Endodermal cell (in vitro differentiated cells): ENCODE measurements around the gene IRS1. TPM values are rescaled to one million over a fixed set of nuclear protein-coding genes. Genes with fewer than 3 reads are reported as not detected.

Source experiments
- DNase-seq: peaks from one replicate; pipeline ENCODE4 v3.0.0-alpha.2; 2017
- H3K27ac ChIP-seq: 2 replicates; pipeline ENCODE4 v1.5.1; 2013; ENCODE audit warnings: mild to moderate bottlenecking, low read depth, low read length, moderate library complexity
- H3K27me3 ChIP-seq: 2 replicates; pipeline ENCODE4 v1.6.1; 2013; ENCODE audit warnings: mild to moderate bottlenecking, low read length, moderate library complexity; ENCODE audit not compliant: insufficient read depth, control insufficient read depth, poor library complexity, severe bottlenecking
- H3K36me3 ChIP-seq: 2 replicates; pipeline ENCODE4 v1.7.0; 2013; ENCODE audit warnings: mild to moderate bottlenecking, low read length, moderate library complexity; ENCODE audit not compliant: control insufficient read depth, insufficient read depth
- H3K4me1 ChIP-seq: one replicate; pipeline ENCODE4 v1.7.0; 2013; ENCODE audit warnings: low read length; ENCODE audit not compliant: control insufficient read depth, insufficient read depth
- H3K4me3 ChIP-seq: 2 replicates; pipeline ENCODE4 v1.5.1; 2013; ENCODE audit warnings: mild to moderate bottlenecking, low read length, moderate library complexity
- H3K9ac ChIP-seq: 2 replicates; pipeline ENCODE4 v1.6.1; 2013; ENCODE audit warnings: mild to moderate bottlenecking, low read length, moderate library complexity; ENCODE audit not compliant: poor library complexity, severe bottlenecking; ENCODE audit errors: extremely low read depth
- H3K9me3 ChIP-seq: 2 replicates; pipeline ENCODE4 v1.6.1; 2013; ENCODE audit warnings: mild to moderate bottlenecking, low read length, moderate library complexity; ENCODE audit not compliant: control insufficient read depth
- H3K27ac Mint-ChIP-seq: 2 replicates; pipeline ENCODE4 v1.8.0; 2020; ENCODE audit warnings: mixed read lengths
- H3K27me3 Mint-ChIP-seq: 2 replicates; pipeline ENCODE4 v1.8.0; 2021; ENCODE audit warnings: mild to moderate bottlenecking, mixed read lengths; ENCODE audit not compliant: insufficient read depth
- H3K36me3 Mint-ChIP-seq: 2 replicates; pipeline ENCODE4 v1.8.0; 2020; ENCODE audit warnings: low read depth, mixed read lengths
- H3K4me1 Mint-ChIP-seq: 2 replicates; pipeline ENCODE4 v1.8.0; 2020; ENCODE audit warnings: mixed read lengths
- H3K4me3 Mint-ChIP-seq: 2 replicates; pipeline ENCODE4 v1.8.0; 2020; ENCODE audit warnings: mild to moderate bottlenecking, moderate library complexity, mixed read lengths
- H3K9me3 Mint-ChIP-seq: 2 replicates; pipeline ENCODE4 v1.8.0; 2020; ENCODE audit warnings: mild to moderate bottlenecking, mixed read lengths
- WGBS, 2 experiments: methylation state at CpG; one replicate each; pipeline versions ENCODE4 v1.1.5 to v1.1.7; 2013; ENCODE audit warnings: missing lambda C conversion rate in 2 of 2, mixed read lengths in 1 of 2; ENCODE audit not compliant: insufficient coverage in 1 of 2, insufficient read length in 1 of 2; 5-methylcytosine and 5-hydroxymethylcytosine counted together
- total RNA-seq, 2 donors: library from RNA; stranded (reverse); fragmentation: NEBNext Ultra II Directional in 1 of 2; extraction: Animal tissue kit (Norgen Biotek cat#: 25700) in 1 of 2; gene quantifications; 2 replicates in 1 of 2; 3 replicates in 1 of 2; pipeline ENCODE4 v1.2.1, GENCODE V29; 2021
- TF ChIP-seq, protein P1 (sequence below): fragments of 200-600 bp; sonication (generic); conservative IDR thresholded peaks from 2 replicates; pipeline ENCODE4 v1.5.0; 2021; ENCODE audit warnings: antibody characterized with exemption, mild to moderate bottlenecking

Gene IRS1
- total RNA-seq, 2 donors from 2014 or later = 16.2 to 16.6 TPM

DNA sequence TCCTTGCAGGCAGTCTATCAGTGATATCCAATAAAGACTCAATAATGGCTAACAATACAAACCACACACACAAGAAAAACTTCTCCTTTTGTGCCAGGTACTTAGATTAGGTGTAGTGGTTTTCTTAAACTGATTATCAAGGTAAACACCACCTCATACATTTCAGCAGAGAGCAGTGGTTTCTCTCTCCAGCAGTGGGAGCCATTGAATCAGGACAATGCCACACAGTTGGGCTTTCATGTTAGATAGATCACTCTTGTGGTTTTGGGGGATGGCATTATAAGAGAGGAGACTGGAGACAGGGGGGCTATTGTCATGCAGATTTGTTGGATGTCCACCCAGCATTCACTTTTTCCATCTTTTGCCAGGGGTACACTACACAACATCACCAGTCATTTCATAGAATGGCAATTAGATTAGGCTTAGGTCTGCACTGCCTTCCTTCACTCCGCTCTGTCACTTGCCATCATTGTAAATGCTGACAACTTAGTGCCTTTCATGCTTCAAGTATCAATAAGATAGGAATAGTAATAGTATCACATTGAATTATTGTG, 13.6 kb upstream of the IRS1 start:
- Histone ChIP-seq H3K9me3 (no peaks in the 10 kb centered on the region), H3K4me3 (no peak overlapping the region), H3K27me3 (peaks cover 11% of the 10 kb centered on the region), H3K9ac (no peak overlapping the region), H3K27ac (no peak overlapping the region), H3K4me1 (no peaks in the 10 kb centered on the region), H3K36me3 (no peaks in the 10 kb centered on the region)
- Mint-ChIP-seq H3K27ac (no peak overlapping the region), H3K9me3 (no peaks in the 10 kb centered on the region), H3K4me3 (no peak overlapping the region), H3K36me3 (no peaks in the 10 kb centered on the region), H3K4me1 (peaks cover 21% of the 10 kb centered on the region), H3K27me3 (no peaks in the 10 kb centered on the region)
- TF ChIP-seq, protein P1, sequence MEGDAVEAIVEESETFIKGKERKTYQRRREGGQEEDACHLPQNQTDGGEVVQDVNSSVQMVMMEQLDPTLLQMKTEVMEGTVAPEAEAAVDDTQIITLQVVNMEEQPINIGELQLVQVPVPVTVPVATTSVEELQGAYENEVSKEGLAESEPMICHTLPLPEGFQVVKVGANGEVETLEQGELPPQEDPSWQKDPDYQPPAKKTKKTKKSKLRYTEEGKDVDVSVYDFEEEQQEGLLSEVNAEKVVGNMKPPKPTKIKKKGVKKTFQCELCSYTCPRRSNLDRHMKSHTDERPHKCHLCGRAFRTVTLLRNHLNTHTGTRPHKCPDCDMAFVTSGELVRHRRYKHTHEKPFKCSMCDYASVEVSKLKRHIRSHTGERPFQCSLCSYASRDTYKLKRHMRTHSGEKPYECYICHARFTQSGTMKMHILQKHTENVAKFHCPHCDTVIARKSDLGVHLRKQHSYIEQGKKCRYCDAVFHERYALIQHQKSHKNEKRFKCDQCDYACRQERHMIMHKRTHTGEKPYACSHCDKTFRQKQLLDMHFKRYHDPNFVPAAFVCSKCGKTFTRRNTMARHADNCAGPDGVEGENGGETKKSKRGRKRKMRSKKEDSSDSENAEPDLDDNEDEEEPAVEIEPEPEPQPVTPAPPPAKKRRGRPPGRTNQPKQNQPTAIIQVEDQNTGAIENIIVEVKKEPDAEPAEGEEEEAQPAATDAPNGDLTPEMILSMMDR = peak; percentile 83
- DNase-seq = peak; percentile 74
- 100% methylated on average over 1 of the region's 1 CpG for WGBS, 2 experiments

DNA sequence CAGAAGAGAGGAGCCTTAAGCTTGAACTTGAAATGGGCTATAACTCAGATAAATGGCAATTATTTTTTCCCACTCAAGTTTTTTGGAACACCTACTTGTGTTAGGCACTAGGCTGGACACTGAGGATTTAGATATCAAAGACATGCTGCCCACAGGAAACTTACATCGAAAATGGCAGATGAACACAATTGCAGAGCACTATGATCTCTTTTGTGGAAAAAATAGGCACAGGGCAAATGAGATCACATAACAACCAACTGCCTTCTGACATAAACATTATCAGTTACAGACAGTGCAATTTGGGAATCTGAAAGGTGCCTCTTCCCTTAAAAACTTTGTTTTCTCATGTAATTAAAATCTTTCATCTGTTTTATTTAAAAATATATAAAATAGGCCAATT, 3.8 kb upstream of the IRS1 start:
- Histone ChIP-seq H3K27me3 (peaks cover 2% of the 10 kb centered on the region), H3K4me3 (no peak overlapping the region), H3K27ac (no peak overlapping the region), H3K9me3 (no peaks in the 10 kb centered on the region), H3K4me1 (peaks cover 5% of the 10 kb centered on the region), H3K36me3 (no peaks in the 10 kb centered on the region), H3K9ac (no peak overlapping the region)
- H3K27me3 Mint-ChIP-seq = no peaks in the 10 kb centered on the region
- no peaks in the 10 kb centered on the region for H3K36me3 Mint-ChIP-seq
- TF ChIP-seq, protein P1 = no peak
- 72 to 89% methylated on average over 1 of the region's 1 CpG for WGBS, 2 experiments
- no peak overlapping the region for H3K27ac Mint-ChIP-seq
- no peak overlapping the region for H3K4me3 Mint-ChIP-seq
- H3K4me1 Mint-ChIP-seq = peaks cover 8% of the 10 kb centered on the region
- no peak for DNase-seq
- H3K9me3 Mint-ChIP-seq = no peaks in the 10 kb centered on the region

DNA sequence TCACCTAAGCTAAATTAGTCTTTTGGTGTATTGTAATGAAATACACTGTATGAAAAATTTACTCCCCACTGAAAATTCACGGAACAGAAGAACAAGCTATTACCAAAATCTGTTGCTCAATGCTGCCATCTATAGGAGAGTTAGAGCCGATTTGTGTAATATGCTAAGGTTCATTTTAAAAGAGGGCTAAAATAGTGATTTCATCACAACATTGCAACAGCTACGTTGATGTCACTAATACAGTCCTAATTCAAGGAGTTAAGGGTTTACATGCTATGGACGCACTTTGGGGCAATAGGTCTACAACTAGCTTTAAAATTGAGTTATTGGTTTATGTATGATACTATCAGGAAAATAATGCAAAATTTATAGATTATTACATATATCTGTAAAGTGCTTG, 3.0 kb upstream of the IRS1 start:
- Mint-ChIP-seq H3K4me1 (peaks cover 8% of the 10 kb centered on the region), H3K36me3 (peaks cover 5% of the 10 kb centered on the region), H3K9me3 (no peaks in the 10 kb centered on the region), H3K4me3 (no peak overlapping the region), H3K27me3 (no peaks in the 10 kb centered on the region), H3K27ac (no peak overlapping the region)
- no peak overlapping the region for H3K27ac ChIP-seq
- H3K9ac ChIP-seq = no peak overlapping the region
- H3K4me3 ChIP-seq = no peak overlapping the region
- 4% methylated on average over 4 of the region's 4 CpGs; no CpG with 5 or more reads in 1 of the 2 experiments for WGBS, 2 experiments
- no peaks in the 10 kb centered on the region for H3K9me3 ChIP-seq
- TF ChIP-seq, protein P1 = peak; percentile 85
- no peak for DNase-seq
- no peaks in the 10 kb centered on the region for H3K36me3 ChIP-seq
- H3K4me1 ChIP-seq = peaks cover 5% of the 10 kb centered on the region
- H3K27me3 ChIP-seq = no peaks in the 10 kb centered on the region
